PFSK-1 (cell line): ENCODE data around the gene ZNF274.

Experiments used
- FOXP2 ChIP-seq: optimal IDR thresholded peaks from 2 replicates; pipeline ENCODE3; 2011; ENCODE audit warnings: borderline replicate concordance, control low read depth, inconsistent platforms; ENCODE audit not compliant: insufficient read depth; ENCODE audit errors: extremely low read length, extremely low read depth
- POLR2AphosphoS5 ChIP-seq: IDR thresholded peaks from 2 replicates; pipeline ENCODE4 v1.6.1; 2012; ENCODE audit warnings: low read depth, mild to moderate bottlenecking, control low read depth, low read length, moderate library complexity
- SIN3A ChIP-seq: IDR thresholded peaks from 2 replicates; pipeline ENCODE4 v1.6.1; 2012; ENCODE audit warnings: mild to moderate bottlenecking, low read length, moderate library complexity, borderline replicate concordance; ENCODE audit not compliant: insufficient read depth
- TAF1 ChIP-seq: IDR thresholded peaks from 2 replicates; pipeline ENCODE4 v1.6.1; 2012; ENCODE audit warnings: low read length, control low read depth, borderline replicate concordance; ENCODE audit not compliant: insufficient read depth
- TF ChIP-seq, protein P1 (sequence below), 2 experiments: IDR thresholded peaks; 2 replicates each; pipeline versions ENCODE4 v1.6.1 to v1.8.0; 2011 to 2012; ENCODE audit warnings: low read depth in 2 of 2, low read length in 2 of 2, control low read depth in 1 of 2, inconsistent platforms in 1 of 2, mild to moderate bottlenecking in 1 of 2, moderate library complexity in 1 of 2; ENCODE audit not compliant: insufficient read depth in 1 of 2

GRCh38 chr19:58218899-58219298 is 36.0 kb downstream of the ZNF274 start:
- TF ChIP-seq POLR2AphosphoS5 = no peak
- no peak for TF ChIP-seq SIN3A
- TF ChIP-seq TAF1 = no peak
- TF ChIP-seq, protein P1, sequence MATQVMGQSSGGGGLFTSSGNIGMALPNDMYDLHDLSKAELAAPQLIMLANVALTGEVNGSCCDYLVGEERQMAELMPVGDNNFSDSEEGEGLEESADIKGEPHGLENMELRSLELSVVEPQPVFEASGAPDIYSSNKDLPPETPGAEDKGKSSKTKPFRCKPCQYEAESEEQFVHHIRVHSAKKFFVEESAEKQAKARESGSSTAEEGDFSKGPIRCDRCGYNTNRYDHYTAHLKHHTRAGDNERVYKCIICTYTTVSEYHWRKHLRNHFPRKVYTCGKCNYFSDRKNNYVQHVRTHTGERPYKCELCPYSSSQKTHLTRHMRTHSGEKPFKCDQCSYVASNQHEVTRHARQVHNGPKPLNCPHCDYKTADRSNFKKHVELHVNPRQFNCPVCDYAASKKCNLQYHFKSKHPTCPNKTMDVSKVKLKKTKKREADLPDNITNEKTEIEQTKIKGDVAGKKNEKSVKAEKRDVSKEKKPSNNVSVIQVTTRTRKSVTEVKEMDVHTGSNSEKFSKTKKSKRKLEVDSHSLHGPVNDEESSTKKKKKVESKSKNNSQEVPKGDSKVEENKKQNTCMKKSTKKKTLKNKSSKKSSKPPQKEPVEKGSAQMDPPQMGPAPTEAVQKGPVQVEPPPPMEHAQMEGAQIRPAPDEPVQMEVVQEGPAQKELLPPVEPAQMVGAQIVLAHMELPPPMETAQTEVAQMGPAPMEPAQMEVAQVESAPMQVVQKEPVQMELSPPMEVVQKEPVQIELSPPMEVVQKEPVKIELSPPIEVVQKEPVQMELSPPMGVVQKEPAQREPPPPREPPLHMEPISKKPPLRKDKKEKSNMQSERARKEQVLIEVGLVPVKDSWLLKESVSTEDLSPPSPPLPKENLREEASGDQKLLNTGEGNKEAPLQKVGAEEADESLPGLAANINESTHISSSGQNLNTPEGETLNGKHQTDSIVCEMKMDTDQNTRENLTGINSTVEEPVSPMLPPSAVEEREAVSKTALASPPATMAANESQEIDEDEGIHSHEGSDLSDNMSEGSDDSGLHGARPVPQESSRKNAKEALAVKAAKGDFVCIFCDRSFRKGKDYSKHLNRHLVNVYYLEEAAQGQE (IDR thresholded peaks at IDR 0.05; ENCODE audit: insufficient read depth in 1 of 2, low read depth in 2 of 2, low read length in 2 of 2) = no peak
- no peak for TF ChIP-seq FOXP2
